ENCODE data around the gene TMEM271.

- no peak for TF ChIP-seq CTCF (IDR thresholded peaks at IDR 0.05; ENCODE audit: low read depth, low read length)
- TF ChIP-seq POLR2A (IDR thresholded peaks at IDR 0.05; ENCODE audit: extremely low read depth, insufficient read length) = no peak
Measured at GRCh38 chr4:617644-618641, 41.8 kb upstream of the TMEM271 start.

Data from NB4 (cell line).